GM23338 (cell line): ENCODE data around the gene FXYD6.

ENCODE experiments used
- CREB1 ChIP-seq: fragments of 250-450 bp; sonication (Bioruptor Pico); IDR thresholded peaks from 2 replicates; pipeline ENCODE4 v1.5.0; 2020; ENCODE audit warnings: low read depth, mild to moderate bottlenecking, moderate library complexity
- EZH2 ChIP-seq: fragments of 200-600 bp; sonication (generic); IDR thresholded peaks from one replicate; pipeline ENCODE4 v1.8.0; 2017; ENCODE audit warnings: antibody characterized with exemption, mild to moderate bottlenecking, low read depth; ENCODE audit not compliant: unreplicated experiment
- EZH2phosphoT487 ChIP-seq: fragments of 200-600 bp; sonication (generic); IDR thresholded peaks from one replicate; pipeline ENCODE4 v1.8.1; 2018; ENCODE audit warnings: antibody characterized with exemption; ENCODE audit not compliant: unreplicated experiment
- JUNB ChIP-seq: IDR thresholded peaks from one replicate; pipeline ENCODE4 v1.6.1; 2016; ENCODE audit warnings: antibody characterized with exemption; ENCODE audit not compliant: unreplicated experiment
- POLR2AphosphoS5 ChIP-seq: IDR thresholded peaks from 2 replicates; pipeline ENCODE4 v1.6.1; 2016; ENCODE audit warnings: antibody characterized with exemption, low read depth
- STAT1 ChIP-seq: IDR thresholded peaks from one replicate; pipeline ENCODE4 v1.6.1; 2016; ENCODE audit warnings: antibody characterized with exemption; ENCODE audit not compliant: unreplicated experiment
- ZNF114 ChIP-seq: fragments of 250-450 bp; sonication (Bioruptor Pico); IDR thresholded peaks from 2 replicates; pipeline ENCODE4 v1.5.0; 2020; ENCODE audit warnings: mild to moderate bottlenecking, moderate library complexity
- ZNF331 ChIP-seq: fragments of 250-450 bp; sonication (Bioruptor Pico); IDR thresholded peaks from 2 replicates; pipeline ENCODE4 v1.5.0; 2020; ENCODE audit warnings: low read depth, mild to moderate bottlenecking, moderate library complexity
- TF ChIP-seq, protein P1 (sequence below), 2 experiments: fragments of 200-600 bp in 1 of 2; sonication (generic) in 1 of 2; conservative IDR thresholded peaks; 2 replicates each; pipeline versions ENCODE4 v1.5.1 to v1.6.1; 2016 to 2017; ENCODE audit warnings: antibody characterized with exemption in 2 of 2, low read depth in 2 of 2, mild to moderate bottlenecking in 2 of 2, moderate library complexity in 1 of 2
- TF ChIP-seq, protein P2 (sequence below): IDR thresholded peaks from 2 replicates; pipeline ENCODE4 v1.6.1; 2016; ENCODE audit warnings: antibody characterized with exemption
- TF ChIP-seq, protein P3 (sequence below): IDR thresholded peaks from one replicate; pipeline ENCODE4 v1.6.1; 2018; ENCODE audit warnings: antibody characterized with exemption; ENCODE audit not compliant: unreplicated experiment

DNA sequence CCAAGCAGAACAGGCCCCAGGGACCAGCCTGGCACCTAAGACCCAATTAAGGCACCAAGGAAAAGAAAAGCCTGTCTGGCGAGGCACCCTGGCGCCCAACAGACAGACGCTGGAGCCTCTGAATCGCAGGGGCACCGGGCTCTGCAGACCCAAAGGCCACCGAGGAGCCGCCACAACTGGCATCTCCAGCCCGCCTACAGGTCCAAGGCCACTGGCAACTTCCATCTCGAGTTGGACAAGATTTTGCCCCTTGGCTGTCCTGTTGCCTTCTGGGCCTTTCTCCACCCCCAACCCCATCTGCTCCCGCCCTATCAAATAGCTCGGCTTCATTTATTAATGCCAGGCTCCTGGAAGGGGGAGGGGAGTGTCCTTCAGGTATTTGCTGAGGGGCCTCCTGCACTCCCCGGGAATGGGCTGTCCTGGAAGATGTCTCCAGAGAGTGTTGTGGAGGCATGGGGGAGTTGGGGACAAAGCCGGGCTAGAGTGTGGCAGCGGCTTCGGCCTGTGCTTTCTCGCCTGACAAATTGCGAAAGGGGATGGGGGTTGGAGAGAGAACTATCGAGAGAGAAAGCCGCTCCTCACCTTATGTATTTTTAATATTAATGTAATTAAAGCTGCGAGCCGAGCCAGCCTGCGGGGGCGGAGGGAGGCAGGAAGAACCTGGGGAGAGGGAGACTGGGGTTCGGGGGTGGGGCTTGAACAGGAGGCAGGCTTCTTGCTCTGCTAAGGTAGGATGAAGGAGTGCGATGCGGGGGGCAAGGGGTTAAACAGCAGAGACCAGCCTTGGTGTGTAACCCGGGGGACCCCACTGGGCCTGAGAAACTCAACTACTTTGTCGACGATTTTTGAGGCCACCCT, 81.5 kb downstream of the FXYD6 start:
- TF ChIP-seq, protein P1, sequence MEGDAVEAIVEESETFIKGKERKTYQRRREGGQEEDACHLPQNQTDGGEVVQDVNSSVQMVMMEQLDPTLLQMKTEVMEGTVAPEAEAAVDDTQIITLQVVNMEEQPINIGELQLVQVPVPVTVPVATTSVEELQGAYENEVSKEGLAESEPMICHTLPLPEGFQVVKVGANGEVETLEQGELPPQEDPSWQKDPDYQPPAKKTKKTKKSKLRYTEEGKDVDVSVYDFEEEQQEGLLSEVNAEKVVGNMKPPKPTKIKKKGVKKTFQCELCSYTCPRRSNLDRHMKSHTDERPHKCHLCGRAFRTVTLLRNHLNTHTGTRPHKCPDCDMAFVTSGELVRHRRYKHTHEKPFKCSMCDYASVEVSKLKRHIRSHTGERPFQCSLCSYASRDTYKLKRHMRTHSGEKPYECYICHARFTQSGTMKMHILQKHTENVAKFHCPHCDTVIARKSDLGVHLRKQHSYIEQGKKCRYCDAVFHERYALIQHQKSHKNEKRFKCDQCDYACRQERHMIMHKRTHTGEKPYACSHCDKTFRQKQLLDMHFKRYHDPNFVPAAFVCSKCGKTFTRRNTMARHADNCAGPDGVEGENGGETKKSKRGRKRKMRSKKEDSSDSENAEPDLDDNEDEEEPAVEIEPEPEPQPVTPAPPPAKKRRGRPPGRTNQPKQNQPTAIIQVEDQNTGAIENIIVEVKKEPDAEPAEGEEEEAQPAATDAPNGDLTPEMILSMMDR (conservative IDR thresholded peaks at IDR 0.05; ENCODE audit: low read depth in 2 of 2): no peak
- TF ChIP-seq EZH2 (peak; percentile 46), POLR2AphosphoS5 (no peak), EZH2phosphoT487 (no peak), JUNB (no peak), STAT1 (no peak), CREB1 (CRISPR knock-in tag) (no peak), ZNF331 (CRISPR knock-in tag) (no peak), ZNF114 (no peak)
- TF ChIP-seq, protein P2, sequence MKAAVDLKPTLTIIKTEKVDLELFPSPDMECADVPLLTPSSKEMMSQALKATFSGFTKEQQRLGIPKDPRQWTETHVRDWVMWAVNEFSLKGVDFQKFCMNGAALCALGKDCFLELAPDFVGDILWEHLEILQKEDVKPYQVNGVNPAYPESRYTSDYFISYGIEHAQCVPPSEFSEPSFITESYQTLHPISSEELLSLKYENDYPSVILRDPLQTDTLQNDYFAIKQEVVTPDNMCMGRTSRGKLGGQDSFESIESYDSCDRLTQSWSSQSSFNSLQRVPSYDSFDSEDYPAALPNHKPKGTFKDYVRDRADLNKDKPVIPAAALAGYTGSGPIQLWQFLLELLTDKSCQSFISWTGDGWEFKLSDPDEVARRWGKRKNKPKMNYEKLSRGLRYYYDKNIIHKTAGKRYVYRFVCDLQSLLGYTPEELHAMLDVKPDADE: no peak
- TF ChIP-seq, protein P3, sequence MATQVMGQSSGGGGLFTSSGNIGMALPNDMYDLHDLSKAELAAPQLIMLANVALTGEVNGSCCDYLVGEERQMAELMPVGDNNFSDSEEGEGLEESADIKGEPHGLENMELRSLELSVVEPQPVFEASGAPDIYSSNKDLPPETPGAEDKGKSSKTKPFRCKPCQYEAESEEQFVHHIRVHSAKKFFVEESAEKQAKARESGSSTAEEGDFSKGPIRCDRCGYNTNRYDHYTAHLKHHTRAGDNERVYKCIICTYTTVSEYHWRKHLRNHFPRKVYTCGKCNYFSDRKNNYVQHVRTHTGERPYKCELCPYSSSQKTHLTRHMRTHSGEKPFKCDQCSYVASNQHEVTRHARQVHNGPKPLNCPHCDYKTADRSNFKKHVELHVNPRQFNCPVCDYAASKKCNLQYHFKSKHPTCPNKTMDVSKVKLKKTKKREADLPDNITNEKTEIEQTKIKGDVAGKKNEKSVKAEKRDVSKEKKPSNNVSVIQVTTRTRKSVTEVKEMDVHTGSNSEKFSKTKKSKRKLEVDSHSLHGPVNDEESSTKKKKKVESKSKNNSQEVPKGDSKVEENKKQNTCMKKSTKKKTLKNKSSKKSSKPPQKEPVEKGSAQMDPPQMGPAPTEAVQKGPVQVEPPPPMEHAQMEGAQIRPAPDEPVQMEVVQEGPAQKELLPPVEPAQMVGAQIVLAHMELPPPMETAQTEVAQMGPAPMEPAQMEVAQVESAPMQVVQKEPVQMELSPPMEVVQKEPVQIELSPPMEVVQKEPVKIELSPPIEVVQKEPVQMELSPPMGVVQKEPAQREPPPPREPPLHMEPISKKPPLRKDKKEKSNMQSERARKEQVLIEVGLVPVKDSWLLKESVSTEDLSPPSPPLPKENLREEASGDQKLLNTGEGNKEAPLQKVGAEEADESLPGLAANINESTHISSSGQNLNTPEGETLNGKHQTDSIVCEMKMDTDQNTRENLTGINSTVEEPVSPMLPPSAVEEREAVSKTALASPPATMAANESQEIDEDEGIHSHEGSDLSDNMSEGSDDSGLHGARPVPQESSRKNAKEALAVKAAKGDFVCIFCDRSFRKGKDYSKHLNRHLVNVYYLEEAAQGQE: no peak
